Neural progenitor cell (in vitro differentiated cells): ENCODE measurements around the gene LGI4.

Source experiments
- EZH2 ChIP-seq: fragments of 200-600 bp; sonication (generic); IDR thresholded peaks from 2 replicates; pipeline ENCODE4 v1.6.1; 2017; ENCODE audit warnings: antibody characterized with exemption, mild to moderate bottlenecking, moderate library complexity
- EZH2phosphoT487 ChIP-seq: fragments of 200-600 bp; sonication (generic); IDR thresholded peaks from 2 replicates; pipeline ENCODE4 v1.6.1; 2017; ENCODE audit warnings: antibody characterized with exemption
- TF ChIP-seq, protein P1 (sequence below): fragments of 200-600 bp; sonication (generic); IDR thresholded peaks from 2 replicates; pipeline ENCODE4 v1.5.1; 2017; ENCODE audit warnings: antibody characterized with exemption, mild to moderate bottlenecking

DNA sequence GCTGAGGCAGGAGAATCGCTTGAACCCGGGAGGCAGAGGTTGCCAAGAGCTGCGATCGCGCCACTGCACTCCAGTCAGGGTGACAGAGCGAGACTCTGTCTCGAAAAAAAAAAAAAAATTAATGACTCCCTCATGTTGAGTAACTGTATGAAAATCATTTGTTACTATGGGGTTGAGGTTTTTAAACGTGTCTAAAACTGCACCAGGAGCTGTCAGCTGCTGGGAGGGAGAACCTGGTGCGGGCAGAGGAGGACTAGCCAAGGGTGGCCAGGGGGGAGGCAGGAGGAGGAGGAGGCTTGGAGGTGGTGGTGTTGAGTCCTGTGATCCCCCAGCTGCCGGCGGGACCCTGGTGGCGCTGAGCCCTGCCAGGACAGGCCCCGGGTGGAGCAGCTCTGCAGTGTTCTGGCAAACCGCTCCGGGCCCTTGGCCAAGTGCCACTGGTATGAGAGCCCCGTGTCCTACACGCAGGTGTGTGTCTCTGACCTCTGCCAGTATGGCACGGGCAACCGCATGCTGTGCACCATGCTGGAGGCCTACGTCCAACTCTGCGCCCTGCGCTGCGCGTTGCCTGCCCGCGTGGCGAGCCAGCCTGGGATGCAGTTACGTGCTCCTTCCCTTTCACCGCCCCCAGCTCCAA, 36.3 kb downstream of the LGI4 start:
- TF ChIP-seq, protein P1, sequence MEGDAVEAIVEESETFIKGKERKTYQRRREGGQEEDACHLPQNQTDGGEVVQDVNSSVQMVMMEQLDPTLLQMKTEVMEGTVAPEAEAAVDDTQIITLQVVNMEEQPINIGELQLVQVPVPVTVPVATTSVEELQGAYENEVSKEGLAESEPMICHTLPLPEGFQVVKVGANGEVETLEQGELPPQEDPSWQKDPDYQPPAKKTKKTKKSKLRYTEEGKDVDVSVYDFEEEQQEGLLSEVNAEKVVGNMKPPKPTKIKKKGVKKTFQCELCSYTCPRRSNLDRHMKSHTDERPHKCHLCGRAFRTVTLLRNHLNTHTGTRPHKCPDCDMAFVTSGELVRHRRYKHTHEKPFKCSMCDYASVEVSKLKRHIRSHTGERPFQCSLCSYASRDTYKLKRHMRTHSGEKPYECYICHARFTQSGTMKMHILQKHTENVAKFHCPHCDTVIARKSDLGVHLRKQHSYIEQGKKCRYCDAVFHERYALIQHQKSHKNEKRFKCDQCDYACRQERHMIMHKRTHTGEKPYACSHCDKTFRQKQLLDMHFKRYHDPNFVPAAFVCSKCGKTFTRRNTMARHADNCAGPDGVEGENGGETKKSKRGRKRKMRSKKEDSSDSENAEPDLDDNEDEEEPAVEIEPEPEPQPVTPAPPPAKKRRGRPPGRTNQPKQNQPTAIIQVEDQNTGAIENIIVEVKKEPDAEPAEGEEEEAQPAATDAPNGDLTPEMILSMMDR = no peak
- no peak for TF ChIP-seq EZH2
- no peak for TF ChIP-seq EZH2phosphoT487
